HFF-Myc (cell line): ENCODE measurements around the gene KANK4.

ENCODE experiments used
- DNase-seq: peaks from one replicate; pipeline ENCODE4 v3.0.0-alpha.2; 2011; ENCODE audit warnings: low read depth; ENCODE audit errors: extremely low read depth
- H3K4me3 ChIP-seq: replicated peaks from 2 replicates; pipeline ENCODE4 v1.5.1; 2011; ENCODE audit warnings: low read depth, mild to moderate bottlenecking, control low read depth, low read length
- TF ChIP-seq, protein P1 (sequence below): IDR thresholded peaks from 2 replicates; pipeline ENCODE4 v1.5.1; 2012; ENCODE audit warnings: mild to moderate bottlenecking, low read depth, low read length, control low read depth; ENCODE audit errors: missing control alignments

The KANK4 gene

DNA sequence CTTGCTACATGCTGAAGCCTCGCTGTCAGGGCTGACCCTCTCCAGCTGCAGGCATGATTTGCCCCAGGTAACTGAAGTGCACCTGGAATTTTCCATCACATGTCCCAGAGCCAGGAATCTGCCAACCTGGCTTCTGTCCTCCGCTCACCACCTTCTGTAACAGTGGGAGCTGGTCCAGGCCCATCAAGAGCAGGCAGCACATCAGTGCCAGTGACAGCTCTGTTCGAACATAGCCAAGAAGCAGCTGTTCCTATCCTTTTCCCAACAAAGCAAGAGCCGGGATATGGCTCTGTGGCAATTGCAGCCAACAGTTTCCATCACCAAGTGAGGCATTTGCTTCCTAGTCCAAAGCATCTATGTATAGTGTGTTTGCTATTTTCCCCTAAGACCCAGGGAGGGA is 42.2 kb upstream of the KANK4 start:
- no peak overlapping the region for H3K4me3 ChIP-seq
- TF ChIP-seq, protein P1, sequence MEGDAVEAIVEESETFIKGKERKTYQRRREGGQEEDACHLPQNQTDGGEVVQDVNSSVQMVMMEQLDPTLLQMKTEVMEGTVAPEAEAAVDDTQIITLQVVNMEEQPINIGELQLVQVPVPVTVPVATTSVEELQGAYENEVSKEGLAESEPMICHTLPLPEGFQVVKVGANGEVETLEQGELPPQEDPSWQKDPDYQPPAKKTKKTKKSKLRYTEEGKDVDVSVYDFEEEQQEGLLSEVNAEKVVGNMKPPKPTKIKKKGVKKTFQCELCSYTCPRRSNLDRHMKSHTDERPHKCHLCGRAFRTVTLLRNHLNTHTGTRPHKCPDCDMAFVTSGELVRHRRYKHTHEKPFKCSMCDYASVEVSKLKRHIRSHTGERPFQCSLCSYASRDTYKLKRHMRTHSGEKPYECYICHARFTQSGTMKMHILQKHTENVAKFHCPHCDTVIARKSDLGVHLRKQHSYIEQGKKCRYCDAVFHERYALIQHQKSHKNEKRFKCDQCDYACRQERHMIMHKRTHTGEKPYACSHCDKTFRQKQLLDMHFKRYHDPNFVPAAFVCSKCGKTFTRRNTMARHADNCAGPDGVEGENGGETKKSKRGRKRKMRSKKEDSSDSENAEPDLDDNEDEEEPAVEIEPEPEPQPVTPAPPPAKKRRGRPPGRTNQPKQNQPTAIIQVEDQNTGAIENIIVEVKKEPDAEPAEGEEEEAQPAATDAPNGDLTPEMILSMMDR: no peak
- no peak for DNase-seq

DNA sequence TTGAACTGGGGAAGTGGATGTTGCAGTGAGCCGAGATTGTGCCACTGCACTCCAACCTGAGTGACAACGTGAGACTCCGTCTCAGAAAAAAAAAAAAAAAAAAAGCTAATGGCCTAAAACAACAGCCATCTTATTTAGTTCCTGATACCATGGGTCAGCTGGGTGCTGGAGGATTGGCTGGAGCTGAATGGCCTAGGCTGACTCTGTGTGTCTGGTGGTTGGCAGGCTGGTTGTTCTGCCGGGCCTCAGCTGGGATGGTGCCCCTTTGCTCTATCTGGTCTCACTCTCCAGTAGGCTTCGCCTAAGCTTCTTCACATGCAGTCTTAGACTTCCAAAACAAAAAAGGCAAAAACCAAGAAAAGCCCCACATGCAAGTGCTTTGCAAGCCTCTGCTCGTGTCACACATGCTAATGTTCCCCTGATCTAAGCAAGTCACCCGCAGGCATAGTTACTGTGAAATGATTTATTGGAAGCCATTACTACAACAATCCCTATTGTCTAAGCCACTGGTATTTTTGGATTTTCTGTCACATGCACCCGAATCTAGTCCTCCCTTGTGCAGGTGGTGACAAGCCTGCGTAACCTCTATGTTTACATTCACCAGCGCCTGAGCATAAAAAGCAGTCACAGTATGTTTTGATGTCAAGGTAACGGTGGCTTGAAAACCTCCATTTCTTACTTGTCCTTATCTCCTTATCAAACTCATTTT is 39.6 kb upstream of the KANK4 start:
- DNase-seq: no peak
- TF ChIP-seq, protein P1: no peak
- no peak overlapping the region for H3K4me3 ChIP-seq

DNA sequence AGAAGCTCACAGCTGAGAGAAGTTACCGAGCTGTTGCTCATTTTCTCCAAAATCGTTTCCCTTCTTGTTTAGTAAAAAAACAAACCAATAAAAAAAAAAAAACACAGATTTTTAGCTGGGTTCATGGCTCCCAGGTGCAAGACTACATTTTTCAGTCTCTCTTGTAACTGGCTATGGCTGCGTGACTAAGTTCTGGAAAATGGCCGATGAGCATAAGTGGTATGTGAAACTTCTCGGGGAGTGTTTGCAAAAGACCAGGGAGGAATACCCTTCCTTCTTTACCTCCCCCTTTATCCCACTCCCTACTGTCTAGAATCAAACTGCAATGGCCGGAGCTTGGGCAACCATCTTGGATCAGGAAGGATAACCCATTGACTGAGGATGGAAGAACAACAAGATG is 38.7 kb upstream of the KANK4 start:
- H3K4me3 ChIP-seq: no peak overlapping the region
- TF ChIP-seq, protein P1: no peak
- no peak for DNase-seq

DNA sequence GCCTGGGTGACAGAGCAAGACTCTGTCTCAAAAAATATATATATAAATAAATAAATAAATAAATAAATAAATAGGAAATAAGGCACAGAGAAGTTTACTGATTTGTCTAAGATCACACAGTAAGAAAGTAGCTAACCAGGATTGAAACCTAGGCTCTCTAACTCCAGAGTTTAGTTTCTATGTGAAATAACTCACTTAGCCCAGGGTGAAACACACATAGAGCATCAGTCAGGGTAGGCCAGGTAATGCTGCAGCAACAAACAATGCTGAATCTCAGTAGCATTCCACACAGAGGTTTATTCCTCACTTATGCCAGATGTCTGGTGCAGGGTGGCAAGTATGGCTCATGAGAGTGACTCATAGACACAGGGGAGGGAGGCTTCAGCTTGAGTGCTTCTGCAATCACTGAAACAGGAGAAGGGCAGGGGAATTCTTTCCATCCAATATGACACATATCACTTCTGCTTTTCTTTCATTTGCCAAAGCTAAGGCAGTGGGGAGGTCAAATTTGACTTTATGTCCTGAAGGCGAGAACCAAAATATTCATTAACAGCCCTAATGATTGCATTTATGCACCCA is 37.1 kb upstream of the KANK4 start:
- peak; percentile 57 for DNase-seq
- no peak overlapping the region for H3K4me3 ChIP-seq
- TF ChIP-seq, protein P1: no peak

DNA sequence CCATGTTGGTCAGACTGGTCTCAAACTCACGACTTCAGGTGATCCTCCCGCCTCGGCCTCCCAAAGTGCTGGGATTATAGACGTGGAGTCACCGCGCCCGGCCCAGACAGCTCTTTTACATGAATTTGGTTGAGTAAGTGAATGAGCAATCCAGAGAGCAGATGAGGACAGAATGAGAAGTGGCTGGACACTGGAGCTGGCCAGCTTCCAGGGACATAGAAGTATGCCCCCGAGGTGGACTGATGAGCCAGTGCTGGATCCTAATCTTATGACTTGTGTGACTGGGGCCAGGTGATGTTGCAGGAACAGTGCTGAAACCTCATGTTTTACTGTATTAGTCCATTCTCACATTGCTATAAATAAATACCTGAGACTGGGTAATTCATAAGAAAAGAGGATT is 35.9 kb upstream of the KANK4 start:
- TF ChIP-seq, protein P1: no peak
- no peak overlapping the region for H3K4me3 ChIP-seq
- no peak for DNase-seq

DNA sequence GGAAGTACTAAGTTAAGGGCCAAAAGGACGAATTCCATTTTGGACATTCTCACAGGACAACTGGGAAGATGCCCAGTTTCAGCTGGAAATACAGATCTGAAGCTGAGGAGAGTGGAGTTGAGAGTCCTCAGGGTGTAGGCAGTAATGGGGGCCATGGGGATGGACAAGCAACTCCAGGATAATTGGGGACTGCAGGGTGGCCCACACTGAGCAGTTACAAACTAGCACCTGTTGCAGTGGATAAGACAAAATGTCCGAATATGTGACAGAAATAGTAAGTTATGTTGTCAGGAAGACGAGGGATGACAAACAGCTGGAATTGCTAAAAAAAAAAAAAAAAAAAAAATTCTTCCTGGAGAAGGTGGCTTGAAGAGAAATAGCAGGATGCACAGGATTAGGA is 34.6 kb upstream of the KANK4 start:
- no peak for DNase-seq
- H3K4me3 ChIP-seq: no peak overlapping the region
- TF ChIP-seq, protein P1: no peak
